ENCODE data around the gene TIE1. TPM values are rescaled to one million over a fixed set of nuclear protein-coding genes. Genes with fewer than 3 reads are reported as not detected.

TIE1 gene
- total and polyA plus RNA-seq, 7 donors = 8.2 to 29.7 (median 10.9) TPM

GRCh38 chr1:43352351-43352705 lies 51.5 kb downstream of the TIE1 start:
- Histone ChIP-seq H3K4me1 (no peaks in the 10 kb centered on the region), H3K9me3 (no peaks in the 10 kb centered on the region), H3K4me3 (no peak overlapping the region), H3K27me3 (ENCODE audit: insufficient read depth in 3 of 3, low read length in 2 of 3) (no peaks in the 10 kb centered on the region), H3K36me3 (ENCODE audit: insufficient read depth in 1 of 2, low read depth in 1 of 2) (no peaks in the 10 kb centered on the region), H3K27ac (no peak overlapping the region)
- no peak for TF ChIP-seq CTCF (IDR thresholded peaks at IDR 0.05)
- no peak for DNase-seq
- no peak for ATAC-seq
- 78 to 90% (median 87%) methylated on average over 2 of the region's 2 CpGs for WGBS, 3 donors
- intact Hi-C loops (cut with DNase I) = no loop called here

- Histone ChIP-seq H3K27ac (no peak overlapping the region), H3K4me1 (peaks cover 2% of the 10 kb centered on the region), H3K36me3 (ENCODE audit: insufficient read depth in 1 of 2, low read depth in 1 of 2) (no peaks in the 10 kb centered on the region), H3K9me3 (no peaks in the 10 kb centered on the region), H3K27me3 (ENCODE audit: insufficient read depth in 3 of 3, low read length in 2 of 3) (no peaks in the 10 kb centered on the region), H3K4me3 (no peak overlapping the region)
- 42 to 51% (median 46%) methylated on average over 3 of the region's 3 CpGs for WGBS, 3 donors
- intact Hi-C loops (cut with DNase I) = no loop called here
- DNase-seq (no peak), ATAC-seq (no peak)
- TF ChIP-seq CTCF (IDR thresholded peaks at IDR 0.05) = no peak
Observed at GRCh38 chr1:43352881-43353280, 52.1 kb downstream of the TIE1 start.

GRCh38 chr1:43354471-43354870 lies 53.7 kb downstream of the TIE1 start:
- Histone ChIP-seq H3K4me3 (no peak overlapping the region), H3K27me3 (ENCODE audit: insufficient read depth in 3 of 3, low read length in 2 of 3) (no peaks in the 10 kb centered on the region), H3K36me3 (ENCODE audit: insufficient read depth in 1 of 2, low read depth in 1 of 2) (no peaks in the 10 kb centered on the region), H3K4me1 (peaks cover 10% of the 10 kb centered on the region), H3K27ac (no peak overlapping the region), H3K9me3 (no peaks in the 10 kb centered on the region)
- no peak for TF ChIP-seq CTCF (IDR thresholded peaks at IDR 0.05)
- intact Hi-C loops (cut with DNase I) = no loop called here
- WGBS, 3 donors = 63 to 83% (median 71%) methylated on average over 2 of the region's 2 CpGs
- DNase-seq = no peak
- ATAC-seq = no peak

GRCh38 chr1:43354936-43355335 lies 54.2 kb downstream of the TIE1 start:
- H3K36me3 ChIP-seq (ENCODE audit: insufficient read depth in 1 of 2, low read depth in 1 of 2) = no peaks in the 10 kb centered on the region
- DNase-seq = no peak
- no peak overlapping the region for H3K27ac ChIP-seq
- no peaks in the 10 kb centered on the region for H3K9me3 ChIP-seq
- intact Hi-C loops (cut with DNase I) = no loop called here
- H3K4me3 ChIP-seq = no peak overlapping the region
- no peak for TF ChIP-seq CTCF (IDR thresholded peaks at IDR 0.05)
- ATAC-seq = no peak
- H3K27me3 ChIP-seq (ENCODE audit: insufficient read depth in 3 of 3, low read length in 2 of 3) = no peaks in the 10 kb centered on the region
- peaks cover 11% of the 10 kb centered on the region for H3K4me1 ChIP-seq
- WGBS, 3 donors = 76 to 100% (median 87%) methylated on average over 2 of the region's 2 CpGs

- DNase-seq = no peak
- no peak for TF ChIP-seq CTCF (IDR thresholded peaks at IDR 0.05)
- ATAC-seq = no peak
- Histone ChIP-seq H3K4me1 (peaks cover 11% of the 10 kb centered on the region), H3K36me3 (ENCODE audit: insufficient read depth in 1 of 2, low read depth in 1 of 2) (peaks cover 0 to 19% of the 10 kb centered on the region in 2 donors), H3K27ac (no peak overlapping the region), H3K9me3 (no peaks in the 10 kb centered on the region), H3K27me3 (ENCODE audit: insufficient read depth in 3 of 3, low read length in 2 of 3) (no peaks in the 10 kb centered on the region), H3K4me3 (no peak overlapping the region)
- WGBS, 3 donors = 96% methylated on average over 4 of the region's 4 CpGs
- intact Hi-C loops (cut with DNase I) = no loop called here
Observed at GRCh38 chr1:43357251-43357650, 56.5 kb downstream of the TIE1 start.

Measured in psoas muscle (tissue), 8 donors.